HepG2 (cell line): ENCODE measurements around the gene SDK1. TPM values are rescaled to one million over a fixed set of nuclear protein-coding genes. Genes with fewer than 3 reads are reported as not detected.
A peak's percentile ranks its signal among the peaks of the same experiment; 100 is the strongest.

ENCODE experiments used
- ATAC-seq: fragments of 200-7000 bp; cut with Tn5 transposase; 3 replicates; pipeline ENCODE4 v1.9.1; 2020; ENCODE audit warnings: mild to moderate bottlenecking, moderate library complexity
- BruUV-seq: library from RNA; stranded (reverse); fragments of 400-500 nt; replicated peaks from 2 replicates; lab custom pipeline; 2021; lab: Mats Ljungman, UMichigan
- CTCF ChIA-PET: fragments of 300-600 bp; formaldehyde crosslinking; extraction: SDS; loops from one replicate; lab custom pipeline; 2021; ENCODE audit warnings: low total read pairs, inconsistent platforms, low intra/inter-chr PET ratio; lab: Yijun Ruan, JAX
- POLR2A ChIA-PET: fragments of 350-600 bp; sonication (Branson Sonifier 250); formaldehyde crosslinking; loops from one replicate; lab custom pipeline; 2020; ENCODE audit warnings: antibody characterized with exemption, inconsistent platforms; lab: Yijun Ruan, JAX
- DNase-seq: peaks from one replicate; pipeline ENCODE4 v3.0.0-alpha.2; 2015; ENCODE audit warnings: low spot score
- FAIRE-seq: peaks from 3 replicates; lab custom pipeline; 2011; peaks lifted over from hg19 to GRCh38; lab: Jason Lieb, UNC
- H2AFZ ChIP-seq: one replicate; pipeline ENCODE4 v1.6.1; 2011; ENCODE audit warnings: low read length, inconsistent platforms
- H3K27ac ChIP-seq: fragments of 300-600 bp; 3 replicates; pipeline ENCODE4 v1.8.0; 2011; ENCODE audit warnings: mixed run types, mild to moderate bottlenecking, mixed read lengths, low read length, inconsistent platforms; ENCODE audit not compliant: insufficient read depth; ENCODE audit errors: extremely low read length
- H3K27me3 ChIP-seq, 2 experiments: fragments of 200-600 bp in 1 of 2; 2 replicates in 1 of 2; 3 replicates in 1 of 2; pipeline versions ENCODE4 v1.6.0 to v1.8.0; 2011; ENCODE audit warnings: low read length in 2 of 2, mild to moderate bottlenecking in 2 of 2, moderate library complexity in 2 of 2, inconsistent platforms in 1 of 2; ENCODE audit not compliant: insufficient read depth in 2 of 2, control insufficient read depth in 1 of 2
- H3K36me3 ChIP-seq, 2 experiments: fragments of 200-600 bp in 1 of 2; replicated peaks in 1 of 2; 2 replicates in 1 of 2; 3 replicates in 1 of 2; pipeline versions ENCODE4 v1.5.1 to v1.8.0; 2011; ENCODE audit warnings: low read length in 2 of 2, inconsistent platforms in 1 of 2; ENCODE audit not compliant: insufficient read depth in 2 of 2, control insufficient read depth in 1 of 2
- H3K4me1 ChIP-seq: 2 replicates; pipeline ENCODE4 v1.5.1; 2012; ENCODE audit warnings: low read length, inconsistent platforms; ENCODE audit not compliant: insufficient read depth
- H3K4me2 ChIP-seq: 2 replicates; pipeline ENCODE4 v1.6.0; 2011; ENCODE audit warnings: low read depth, low read length, inconsistent platforms
- H3K4me3 ChIP-seq, 3 experiments: fragments of 200-600 bp in 1 of 3; sonication (generic), shearing (Covaris generic) in 1 of 3; replicated peaks in 1 of 3; 2 replicates each; pipeline ENCODE4 v1.5.1; 2011 to 2016; ENCODE audit warnings: low read length in 3 of 3, inconsistent platforms in 2 of 3, low read depth in 2 of 3, mild to moderate bottlenecking in 2 of 3, control low read depth in 1 of 3, mixed read lengths in 1 of 3; ENCODE audit not compliant: insufficient read depth in 1 of 3
- H3K79me2 ChIP-seq: one replicate; pipeline ENCODE4 v1.6.1; 2011; ENCODE audit warnings: low read length, inconsistent platforms; ENCODE audit not compliant: insufficient read depth
- H3K9ac ChIP-seq: 2 replicates; pipeline ENCODE4 v1.6.0; 2011; ENCODE audit warnings: mild to moderate bottlenecking, low read depth, low read length, inconsistent platforms; ENCODE audit not compliant: insufficient read depth
- H3K9me3 ChIP-seq: 2 replicates; pipeline ENCODE4 v1.5.1; 2012; ENCODE audit warnings: mild to moderate bottlenecking, low read length
- H4K20me1 ChIP-seq: 2 replicates; pipeline ENCODE4 v1.6.0; 2011; ENCODE audit warnings: inconsistent platforms, mild to moderate bottlenecking, low read length, moderate library complexity; ENCODE audit not compliant: insufficient read depth
- ZNF614 ChIP-seq: IDR thresholded peaks from 2 replicates; pipeline ENCODE4 v1.6.1; 2018; ENCODE audit warnings: missing biosample characterization, missing genetic modification reagents, inconsistent platforms, borderline replicate concordance
- WGBS: methylation state at CpG from one replicate; pipeline ENCODE4 v1.1.6; 2017; ENCODE audit warnings: low lambda C conversion rate; 5-methylcytosine and 5-hydroxymethylcytosine counted together
- in situ Hi-C: cut with HindIII; loops from 2 replicates; pipeline ENCODE4 v1.10.0; 2017; ENCODE audit warnings: low pct_unique_long_range_greater_than_20kb; ENCODE audit not compliant: extremely low pct_ligation_motif_present
- intact Hi-C: fragments of 100-400 bp; cut with micrococcal nuclease; formaldehyde crosslinking; loops from one replicate; pipeline ENCODE4 v1.10.0; 2022; ENCODE audit not compliant: unreplicated experiment
- polyA plus RNA-seq, 8 experiments: library from polyadenylated mRNA; depleted of rRNA in 3 of 8; stranded (reverse) in 7 of 8; unstranded in 1 of 8; fragments of >200 nt; fragmentation: Illumina TruSeq in 4 of 8; extraction: Trizol in 4 of 8; gene quantifications; 2 replicates each; pipeline versions ENCODE4 v1.2.1 to v1.2.3, GENCODE V29; 2011 to 2016; ENCODE audit warnings: low read depth in 4 of 8, missing spikeins in 1 of 8, mixed read lengths in 1 of 8; ENCODE audit not compliant: insufficient read depth in 1 of 8
- total RNA-seq, 5 experiments: library from RNA; depleted of rRNA; stranded (reverse); fragments of >200 nt; fragmentation: Illumina TruSeq; extraction: Trizol; gene quantifications; 2 replicates each; pipeline ENCODE4 v1.2.3, GENCODE V29; 2016; ENCODE audit warnings: low read depth in 1 of 5
- TF ChIP-seq, protein P1 (sequence below): IDR thresholded peaks from 2 replicates; pipeline ENCODE4 v1.6.1; 2016; ENCODE audit warnings: low read depth, missing genetic modification reagents, missing compliant biosample characterization

SDK1 gene
- total and polyA plus RNA-seq, 2 of the 13 experiments (the other 11 are each of a cell fraction or from before 2014, with no cell fraction given) = 0.35 to 2.4 TPM

DNA sequence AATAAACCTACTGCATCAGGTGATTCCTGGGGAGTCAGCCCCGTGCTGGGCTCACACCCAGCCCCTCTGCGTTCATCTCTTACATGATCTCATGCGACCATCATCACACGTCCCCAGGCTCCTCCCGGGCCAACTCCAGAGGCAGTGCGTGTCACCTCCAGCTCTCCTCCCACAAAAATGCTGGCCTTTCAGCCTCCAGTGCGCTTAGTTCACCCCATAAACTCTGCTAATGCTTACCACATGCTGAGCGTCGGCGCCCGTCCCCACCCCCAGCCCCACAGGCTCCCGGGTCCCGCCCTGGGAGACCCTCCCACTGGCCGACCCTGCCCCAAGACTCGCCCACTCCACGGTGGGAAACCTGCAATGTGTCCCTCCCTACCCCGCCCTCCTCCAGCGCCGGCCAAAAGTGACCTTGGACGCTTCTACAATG is 816 bp upstream of the SDK1 start:
- peak overlapping the region; percentile 31 to 71 (median 60) for H3K4me3 ChIP-seq

More for the DNA sequence above, 816 bp upstream of the SDK1 start:
- H4K20me1 ChIP-seq = no peaks in the 10 kb centered on the region
- no peak for FAIRE-seq
- TF ChIP-seq ZNF614 (CRISPR knock-in tag) = 0 out of 2 replicates have a peak, but pooled peaks have one; percentile 8
- TF ChIP-seq, protein P1, sequence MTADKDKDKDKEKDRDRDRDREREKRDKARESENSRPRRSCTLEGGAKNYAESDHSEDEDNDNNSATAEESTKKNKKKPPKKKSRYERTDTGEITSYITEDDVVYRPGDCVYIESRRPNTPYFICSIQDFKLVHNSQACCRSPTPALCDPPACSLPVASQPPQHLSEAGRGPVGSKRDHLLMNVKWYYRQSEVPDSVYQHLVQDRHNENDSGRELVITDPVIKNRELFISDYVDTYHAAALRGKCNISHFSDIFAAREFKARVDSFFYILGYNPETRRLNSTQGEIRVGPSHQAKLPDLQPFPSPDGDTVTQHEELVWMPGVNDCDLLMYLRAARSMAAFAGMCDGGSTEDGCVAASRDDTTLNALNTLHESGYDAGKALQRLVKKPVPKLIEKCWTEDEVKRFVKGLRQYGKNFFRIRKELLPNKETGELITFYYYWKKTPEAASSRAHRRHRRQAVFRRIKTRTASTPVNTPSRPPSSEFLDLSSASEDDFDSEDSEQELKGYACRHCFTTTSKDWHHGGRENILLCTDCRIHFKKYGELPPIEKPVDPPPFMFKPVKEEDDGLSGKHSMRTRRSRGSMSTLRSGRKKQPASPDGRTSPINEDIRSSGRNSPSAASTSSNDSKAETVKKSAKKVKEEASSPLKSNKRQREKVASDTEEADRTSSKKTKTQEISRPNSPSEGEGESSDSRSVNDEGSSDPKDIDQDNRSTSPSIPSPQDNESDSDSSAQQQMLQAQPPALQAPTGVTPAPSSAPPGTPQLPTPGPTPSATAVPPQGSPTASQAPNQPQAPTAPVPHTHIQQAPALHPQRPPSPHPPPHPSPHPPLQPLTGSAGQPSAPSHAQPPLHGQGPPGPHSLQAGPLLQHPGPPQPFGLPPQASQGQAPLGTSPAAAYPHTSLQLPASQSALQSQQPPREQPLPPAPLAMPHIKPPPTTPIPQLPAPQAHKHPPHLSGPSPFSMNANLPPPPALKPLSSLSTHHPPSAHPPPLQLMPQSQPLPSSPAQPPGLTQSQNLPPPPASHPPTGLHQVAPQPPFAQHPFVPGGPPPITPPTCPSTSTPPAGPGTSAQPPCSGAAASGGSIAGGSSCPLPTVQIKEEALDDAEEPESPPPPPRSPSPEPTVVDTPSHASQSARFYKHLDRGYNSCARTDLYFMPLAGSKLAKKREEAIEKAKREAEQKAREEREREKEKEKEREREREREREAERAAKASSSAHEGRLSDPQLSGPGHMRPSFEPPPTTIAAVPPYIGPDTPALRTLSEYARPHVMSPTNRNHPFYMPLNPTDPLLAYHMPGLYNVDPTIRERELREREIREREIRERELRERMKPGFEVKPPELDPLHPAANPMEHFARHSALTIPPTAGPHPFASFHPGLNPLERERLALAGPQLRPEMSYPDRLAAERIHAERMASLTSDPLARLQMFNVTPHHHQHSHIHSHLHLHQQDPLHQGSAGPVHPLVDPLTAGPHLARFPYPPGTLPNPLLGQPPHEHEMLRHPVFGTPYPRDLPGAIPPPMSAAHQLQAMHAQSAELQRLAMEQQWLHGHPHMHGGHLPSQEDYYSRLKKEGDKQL = no peak
- TF ChIP-seq, all 625 proteins: peak for 1
- WGBS = 3% methylated on average over 11 of the region's 20 CpGs
- H3K27me3 ChIP-seq = peaks cover 0 to 8% of the 10 kb centered on the region in 2 experiments; a peak in 1 of 5 replicates
- peak overlapping the region; percentile 45; the same call in 1 of the 2 replicates for H3K9ac ChIP-seq
- ChIA-PET POLR2A (no interaction called here), CTCF (interaction anchor here (2.5 kb wide), 1 partner anchor 99 kb away, joined by 17 read pairs; no protein-coding TSS in a partner anchor)
- peak overlapping the region; percentile 94 for H3K4me2 ChIP-seq
- H3K27ac ChIP-seq = no peak overlapping the region
- peaks cover 27% of the 10 kb centered on the region for H3K4me1 ChIP-seq
- in situ Hi-C loops (no loop called here), intact Hi-C loops (loop anchor here (1.0 to 5.0 kb wide), 2 partner anchors 100 to 372 kb away; no protein-coding TSS in a partner anchor)
- BruUV-seq = no TSS peak
- peak; percentile 37 for ATAC-seq
- DNase-seq = peak; percentile 3
- no peaks in the 10 kb centered on the region for H3K36me3 ChIP-seq
- H3K79me2 ChIP-seq = peaks cover 3% of the 10 kb centered on the region
- no peak overlapping the region for H2AFZ ChIP-seq
- H3K9me3 ChIP-seq = no peaks in the 10 kb centered on the region
